Vagina (tissue), 2 donors: Measurements from ENCODE around the gene CPLX1. TPM values are rescaled to one million over a fixed set of nuclear protein-coding genes. Genes with fewer than 3 reads are reported as not detected.

Experiments used
- DNase-seq, 2 donors: peaks; one replicate each; pipeline ENCODE4 v3.0.0-alpha.2; 2017; ENCODE audit errors: extremely low spot score in 2 of 2
- H3K27ac ChIP-seq: fragments of 200-600 bp; sonication (generic); one replicate; pipeline ENCODE4 v1.5.1; 2019
- H3K27me3 ChIP-seq: fragments of 200-600 bp; sonication (generic); one replicate; pipeline ENCODE4 v1.5.1; 2019
- H3K36me3 ChIP-seq, 2 donors: fragments of 200-600 bp; sonication (generic); one replicate each; pipeline ENCODE4 v1.5.1; 2017 to 2019
- H3K4me1 ChIP-seq: fragments of 200-600 bp; sonication (generic); one replicate; pipeline ENCODE4 v1.5.1; 2019
- H3K4me3 ChIP-seq, 2 donors: fragments of 200-600 bp; sonication (generic); 1 replicate in 1 of 2; 2 replicates in 1 of 2; pipeline ENCODE4 v1.5.1; 2016 to 2019
- H3K9me3 ChIP-seq: fragments of 200-600 bp; sonication (generic); one replicate; pipeline ENCODE4 v1.5.1; 2019
- CTCF ChIP-seq, 3 experiments: fragments of 450-650 bp in 2 of 3; fragments of 200-600 bp in 1 of 3; sonication (generic) in 1 of 3; IDR thresholded peaks; one replicate each; pipeline ENCODE4 v1.5.1; 2017 to 2019; ENCODE audit warnings: antibody characterized with exemption in 3 of 3, mild to moderate bottlenecking in 2 of 3, moderate library complexity in 2 of 3
- POLR2A ChIP-seq, 2 donors: fragments of 450-650 bp; IDR thresholded peaks; one replicate each; pipeline ENCODE4 v1.6.1; 2017; ENCODE audit warnings: antibody characterized with exemption in 2 of 2, mild to moderate bottlenecking in 2 of 2, moderate library complexity in 2 of 2
- POLR2AphosphoS5 ChIP-seq, 2 donors: sonication (generic); formaldehyde crosslinking; IDR thresholded peaks; one replicate each; pipeline ENCODE4 v1.9.0; 2017; ENCODE audit warnings: antibody characterized with exemption in 2 of 2, mild to moderate bottlenecking in 2 of 2, low read depth in 1 of 2; ENCODE audit not compliant: insufficient read depth in 1 of 2
- intact Hi-C: fragments of 100-400 bp; cut with DNase I; formaldehyde crosslinking; loops from one replicate; pipeline ENCODE4 v1.15.1; 2023
- total RNA-seq: library from RNA; depleted of rRNA; stranded (reverse); fragments of >200 nt; gene quantifications from one replicate; pipeline ENCODE4 v1.2.3, GENCODE V29; 2016

Gene CPLX1
- total RNA-seq, 1 donor from 2014 or later = 0.98 TPM

- no peak for DNase-seq
- TF ChIP-seq CTCF (IDR thresholded peaks at IDR 0.05) (no peak), POLR2AphosphoS5 (IDR thresholded peaks at IDR 0.05; ENCODE audit: insufficient read depth in 1 of 2, low read depth in 1 of 2) (no peak), POLR2A (IDR thresholded peaks at IDR 0.05) (no peak)
- Histone ChIP-seq H3K4me1 (no peaks in the 10 kb centered on the region), H3K27me3 (no peaks in the 10 kb centered on the region), H3K27ac (no peak overlapping the region), H3K4me3 (no peak overlapping the region), H3K9me3 (no peaks in the 10 kb centered on the region), H3K36me3 (peaks cover 0 to 69% of the 10 kb centered on the region in 2 donors)
- intact Hi-C loops = no loop called here
Observed at GRCh38 chr4:866761-867390, 40.9 kb upstream of the CPLX1 start.

- Histone ChIP-seq H3K4me1 (no peaks in the 10 kb centered on the region), H3K4me3 (no peak overlapping the region), H3K9me3 (no peaks in the 10 kb centered on the region), H3K27me3 (no peaks in the 10 kb centered on the region), H3K27ac (no peak overlapping the region), H3K36me3 (peaks cover 0 to 75% of the 10 kb centered on the region in 2 donors)
- no peak for TF ChIP-seq POLR2AphosphoS5 (IDR thresholded peaks at IDR 0.05; ENCODE audit: insufficient read depth in 1 of 2, low read depth in 1 of 2)
- no peak for TF ChIP-seq POLR2A (IDR thresholded peaks at IDR 0.05)
- no peak for TF ChIP-seq CTCF (IDR thresholded peaks at IDR 0.05)
- no peak for DNase-seq
- intact Hi-C loops = no loop called here
Observed at GRCh38 chr4:866068-866760, 40.3 kb upstream of the CPLX1 start.

- no peaks in the 10 kb centered on the region for H3K9me3 ChIP-seq
- TF ChIP-seq POLR2AphosphoS5 (IDR thresholded peaks at IDR 0.05; ENCODE audit: insufficient read depth in 1 of 2, low read depth in 1 of 2) = no peak
- TF ChIP-seq POLR2A (IDR thresholded peaks at IDR 0.05) = no peak
- TF ChIP-seq CTCF (IDR thresholded peaks at IDR 0.05) = no peak
- peaks cover 0 to 80% of the 10 kb centered on the region in 2 donors for H3K36me3 ChIP-seq
- H3K27ac ChIP-seq = no peak overlapping the region
- no peak for DNase-seq
- intact Hi-C loops = no loop called here
- no peaks in the 10 kb centered on the region for H3K27me3 ChIP-seq
- H3K4me3 ChIP-seq = no peak overlapping the region
- no peaks in the 10 kb centered on the region for H3K4me1 ChIP-seq
Observed at GRCh38 chr4:865572-865971, 39.6 kb upstream of the CPLX1 start.

GRCh38 chr4:865121-865465 is 39.2 kb upstream of the CPLX1 start:
- Histone ChIP-seq H3K9me3 (no peaks in the 10 kb centered on the region), H3K4me3 (no peak overlapping the region), H3K36me3 (peaks cover 0 to 80% of the 10 kb centered on the region in 2 donors), H3K27me3 (no peaks in the 10 kb centered on the region), H3K4me1 (no peaks in the 10 kb centered on the region), H3K27ac (no peak overlapping the region)
- no peak for TF ChIP-seq POLR2A (IDR thresholded peaks at IDR 0.05)
- no peak for TF ChIP-seq CTCF (IDR thresholded peaks at IDR 0.05)
- no peak for TF ChIP-seq POLR2AphosphoS5 (IDR thresholded peaks at IDR 0.05; ENCODE audit: insufficient read depth in 1 of 2, low read depth in 1 of 2)
- DNase-seq = no peak
- intact Hi-C loops = no loop called here

GRCh38 chr4:864456-865120 is 38.7 kb upstream of the CPLX1 start:
- intact Hi-C loops = no loop called here
- H3K27ac ChIP-seq = no peak overlapping the region
- no peaks in the 10 kb centered on the region for H3K27me3 ChIP-seq
- no peak overlapping the region for H3K4me3 ChIP-seq
- no peaks in the 10 kb centered on the region for H3K9me3 ChIP-seq
- TF ChIP-seq POLR2A (IDR thresholded peaks at IDR 0.05) (no peak), POLR2AphosphoS5 (IDR thresholded peaks at IDR 0.05; ENCODE audit: insufficient read depth in 1 of 2, low read depth in 1 of 2) (no peak), CTCF (IDR thresholded peaks at IDR 0.05) (no peak)
- no peak for DNase-seq
- no peaks in the 10 kb centered on the region for H3K4me1 ChIP-seq
- H3K36me3 ChIP-seq = peaks cover 0 to 83% of the 10 kb centered on the region in 2 donors
